ENCODE results near the gene ARL17A.
"Not testable (repeated sequence)": the region's sequence is repeated elsewhere in the genome, so short reads cannot be mapped to it uniquely, and the experiment has no call there.

- TF ChIP-seq, protein P1, sequence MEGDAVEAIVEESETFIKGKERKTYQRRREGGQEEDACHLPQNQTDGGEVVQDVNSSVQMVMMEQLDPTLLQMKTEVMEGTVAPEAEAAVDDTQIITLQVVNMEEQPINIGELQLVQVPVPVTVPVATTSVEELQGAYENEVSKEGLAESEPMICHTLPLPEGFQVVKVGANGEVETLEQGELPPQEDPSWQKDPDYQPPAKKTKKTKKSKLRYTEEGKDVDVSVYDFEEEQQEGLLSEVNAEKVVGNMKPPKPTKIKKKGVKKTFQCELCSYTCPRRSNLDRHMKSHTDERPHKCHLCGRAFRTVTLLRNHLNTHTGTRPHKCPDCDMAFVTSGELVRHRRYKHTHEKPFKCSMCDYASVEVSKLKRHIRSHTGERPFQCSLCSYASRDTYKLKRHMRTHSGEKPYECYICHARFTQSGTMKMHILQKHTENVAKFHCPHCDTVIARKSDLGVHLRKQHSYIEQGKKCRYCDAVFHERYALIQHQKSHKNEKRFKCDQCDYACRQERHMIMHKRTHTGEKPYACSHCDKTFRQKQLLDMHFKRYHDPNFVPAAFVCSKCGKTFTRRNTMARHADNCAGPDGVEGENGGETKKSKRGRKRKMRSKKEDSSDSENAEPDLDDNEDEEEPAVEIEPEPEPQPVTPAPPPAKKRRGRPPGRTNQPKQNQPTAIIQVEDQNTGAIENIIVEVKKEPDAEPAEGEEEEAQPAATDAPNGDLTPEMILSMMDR (conservative IDR thresholded peaks at IDR 0.05; ENCODE audit: low read length) = not testable (repeated sequence)
- not testable (repeated sequence) for TF ChIP-seq EZH2phosphoT487 (IDR thresholded peaks at IDR 0.05; ENCODE audit: borderline replicate concordance)
Measured at GRCh38 chr17:46590157-46591146, 11.0 kb upstream of the ARL17A start, which contains the start of gene NSF.
